Lung (tissue), 12 donors: ENCODE measurements around the gene DDX1. TPM values are rescaled to one million over a fixed set of nuclear protein-coding genes. Genes with fewer than 3 reads are reported as not detected.

Source experiments
- ATAC-seq: fragments of 200-7000 bp; cut with Tn5 transposase; one replicate; pipeline ENCODE4 v1.9.1; 2020; ENCODE audit warnings: moderate number of reproducible peaks; ENCODE audit not compliant: insufficient read depth, low FRiP score
- DNase-seq, 3 donors: peaks; one replicate each; pipeline ENCODE4 v3.0.0-alpha.2; 2013 to 2017
- H3K27ac ChIP-seq, 2 donors: one replicate each; pipeline ENCODE4 v1.5.1; 2013; ENCODE audit warnings: mild to moderate bottlenecking in 2 of 2, moderate library complexity in 2 of 2, control low read depth in 1 of 2, inconsistent platforms in 1 of 2, low read depth in 1 of 2, low read length in 1 of 2
- H3K27me3 ChIP-seq, 3 donors: one replicate each; pipeline ENCODE4 v1.5.1; 2013; ENCODE audit warnings: low read length in 2 of 3; ENCODE audit not compliant: control insufficient read depth in 3 of 3, insufficient read depth in 3 of 3
- H3K36me3 ChIP-seq, 4 donors: one replicate each; pipeline ENCODE4 v1.5.1; 2013; ENCODE audit warnings: low read length in 4 of 4, mild to moderate bottlenecking in 1 of 4, moderate library complexity in 1 of 4; ENCODE audit not compliant: control insufficient read depth in 4 of 4, insufficient read depth in 4 of 4
- H3K4me1 ChIP-seq, 5 donors: one replicate each; pipeline ENCODE4 v1.5.1; 2013; ENCODE audit warnings: low read length in 5 of 5, mild to moderate bottlenecking in 2 of 5, moderate library complexity in 1 of 5; ENCODE audit not compliant: control insufficient read depth in 5 of 5, insufficient read depth in 5 of 5
- H3K4me3 ChIP-seq: one replicate; pipeline ENCODE4 v1.5.1; 2013; ENCODE audit warnings: mild to moderate bottlenecking, control low read depth, moderate library complexity
- H3K9ac ChIP-seq, 2 donors: one replicate each; pipeline ENCODE4 v1.5.1; 2013; ENCODE audit warnings: low read length in 2 of 2, control low read depth in 1 of 2; ENCODE audit not compliant: insufficient read depth in 1 of 2
- H3K9me3 ChIP-seq, 4 donors: one replicate each; pipeline ENCODE4 v1.5.1; 2013; ENCODE audit warnings: low read length in 3 of 4, mild to moderate bottlenecking in 1 of 4, moderate library complexity in 1 of 4; ENCODE audit not compliant: control insufficient read depth in 4 of 4, insufficient read depth in 3 of 4
- WGBS, 2 donors: extraction: QIAGEN DNeasy Blood & Tissue Kit; methylation state at CpG; one replicate each; pipeline ENCODE4 v1.1.7; 2013; 5-methylcytosine and 5-hydroxymethylcytosine counted together
- polyA plus RNA-seq, 2 donors: library from polyadenylated mRNA; stranded (reverse); fragments of 200-250 nt; gene quantifications; one replicate each; pipeline ENCODE4 v1.2.1, GENCODE V29; 2013
- total RNA-seq, 2 donors: library from RNA; depleted of rRNA in 1 of 2; stranded (reverse); fragments of >200 nt in 1 of 2; gene quantifications; one replicate each; pipeline ENCODE4 v1.2.1, GENCODE V29; 2014 to 2021
- TF ChIP-seq, protein P1 (sequence below): IDR thresholded peaks from 2 replicates; pipeline ENCODE4 v1.5.1; 2012; ENCODE audit warnings: mild to moderate bottlenecking; ENCODE audit errors: control extremely low read depth, extremely low read depth
- donor health status: control.
- donor health status: control.
- donor health status: Bipolar disorder and iron deficiency.
- donor health status: healthy.
- donor health status: DM: yes; HTN: yes; CAD: no.

DDX1 gene
- total and polyA plus RNA-seq, 4 donors, result 53.7 to 85.2 (median 60.5) TPM

DNA sequence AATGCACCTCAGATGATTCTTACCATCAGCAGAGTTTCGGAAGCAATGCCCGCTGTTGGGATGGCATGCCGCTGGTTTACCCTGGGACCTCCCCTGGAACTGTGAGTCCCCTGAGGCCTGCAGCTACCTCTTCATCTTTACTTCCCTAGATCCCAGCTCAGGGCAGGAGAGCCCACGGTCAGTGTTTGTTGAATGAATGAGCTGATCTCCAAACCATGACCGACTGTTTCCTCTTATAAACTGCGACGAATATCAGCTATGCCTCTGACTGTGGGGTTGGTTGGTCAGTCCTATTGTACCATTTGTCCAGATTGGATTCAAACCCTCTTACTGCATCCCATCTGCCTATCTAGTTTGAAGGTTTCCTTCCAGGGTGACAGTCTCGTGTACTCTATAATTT, 64.4 kb downstream of the DDX1 start:
- WGBS, 2 donors, result 96 to 97% methylated on average over 8 of the region's 8 CpGs
- Histone ChIP-seq H3K4me3 (no peak overlapping the region), H3K9me3 (no peaks in the 10 kb centered on the region), H3K9ac (no peak overlapping the region), H3K36me3 (no peaks in the 10 kb centered on the region), H3K27me3 (no peaks in the 10 kb centered on the region), H3K4me1 (no peaks in the 10 kb centered on the region), H3K27ac (no peak overlapping the region)
- ATAC-seq (no peak), DNase-seq (no peak)
- TF ChIP-seq, protein P1, sequence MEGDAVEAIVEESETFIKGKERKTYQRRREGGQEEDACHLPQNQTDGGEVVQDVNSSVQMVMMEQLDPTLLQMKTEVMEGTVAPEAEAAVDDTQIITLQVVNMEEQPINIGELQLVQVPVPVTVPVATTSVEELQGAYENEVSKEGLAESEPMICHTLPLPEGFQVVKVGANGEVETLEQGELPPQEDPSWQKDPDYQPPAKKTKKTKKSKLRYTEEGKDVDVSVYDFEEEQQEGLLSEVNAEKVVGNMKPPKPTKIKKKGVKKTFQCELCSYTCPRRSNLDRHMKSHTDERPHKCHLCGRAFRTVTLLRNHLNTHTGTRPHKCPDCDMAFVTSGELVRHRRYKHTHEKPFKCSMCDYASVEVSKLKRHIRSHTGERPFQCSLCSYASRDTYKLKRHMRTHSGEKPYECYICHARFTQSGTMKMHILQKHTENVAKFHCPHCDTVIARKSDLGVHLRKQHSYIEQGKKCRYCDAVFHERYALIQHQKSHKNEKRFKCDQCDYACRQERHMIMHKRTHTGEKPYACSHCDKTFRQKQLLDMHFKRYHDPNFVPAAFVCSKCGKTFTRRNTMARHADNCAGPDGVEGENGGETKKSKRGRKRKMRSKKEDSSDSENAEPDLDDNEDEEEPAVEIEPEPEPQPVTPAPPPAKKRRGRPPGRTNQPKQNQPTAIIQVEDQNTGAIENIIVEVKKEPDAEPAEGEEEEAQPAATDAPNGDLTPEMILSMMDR, result no peak

DNA sequence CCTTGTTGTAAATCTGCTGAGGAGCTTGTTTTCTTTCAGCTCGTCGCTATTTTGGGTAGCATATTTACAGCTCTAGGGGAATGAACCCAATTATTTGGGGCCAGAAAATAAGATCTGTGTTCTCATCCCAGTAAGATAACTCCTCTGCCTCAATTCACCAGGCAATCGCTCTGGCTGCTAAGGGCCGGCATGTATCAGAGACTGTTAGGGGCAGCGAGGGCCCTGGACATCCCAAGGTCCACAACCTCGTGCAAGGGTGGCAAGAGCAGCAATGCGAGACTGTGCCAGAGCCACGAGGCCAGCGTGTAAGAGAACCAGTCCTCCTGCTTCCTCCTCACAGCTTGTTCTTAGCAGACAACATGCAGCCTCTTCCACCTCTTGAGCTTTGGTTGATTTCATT, 66.1 kb downstream of the DDX1 start:
- H3K9ac ChIP-seq, result no peak overlapping the region
- TF ChIP-seq, protein P1, result no peak
- H3K4me3 ChIP-seq, result no peak overlapping the region
- no peak for ATAC-seq
- H3K27me3 ChIP-seq, result no peaks in the 10 kb centered on the region
- no peaks in the 10 kb centered on the region for H3K4me1 ChIP-seq
- H3K27ac ChIP-seq, result no peak overlapping the region
- no peak for DNase-seq
- WGBS, 2 donors, result 90 to 93% methylated on average over 9 of the region's 9 CpGs
- no peaks in the 10 kb centered on the region for H3K9me3 ChIP-seq
- no peaks in the 10 kb centered on the region for H3K36me3 ChIP-seq

DNA sequence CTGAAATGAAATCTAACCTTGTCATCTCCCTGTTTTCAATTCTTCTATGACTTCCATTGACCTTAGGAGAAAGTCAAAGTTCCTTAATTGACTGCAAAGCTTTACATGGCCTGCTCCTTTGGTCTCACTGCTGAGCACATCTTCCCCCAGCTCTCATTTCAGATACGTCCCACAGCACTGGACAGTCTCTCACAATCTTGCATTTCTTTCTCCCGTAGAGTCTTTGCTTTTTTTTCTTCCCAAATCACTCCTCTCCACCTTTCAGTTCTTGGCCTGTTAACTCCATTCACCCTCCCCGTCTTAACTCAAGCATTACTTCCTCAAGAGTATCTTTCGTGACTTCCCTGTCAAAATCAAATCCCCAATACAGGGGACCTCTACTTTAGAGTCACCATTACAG, 67.2 kb downstream of the DDX1 start:
- Histone ChIP-seq H3K27me3 (no peaks in the 10 kb centered on the region), H3K27ac (no peak overlapping the region), H3K36me3 (no peaks in the 10 kb centered on the region), H3K4me1 (no peaks in the 10 kb centered on the region), H3K9me3 (no peaks in the 10 kb centered on the region), H3K9ac (no peak overlapping the region), H3K4me3 (no peak overlapping the region)
- WGBS, 2 donors, result 93 to 96% methylated on average over 4 of the region's 4 CpGs
- TF ChIP-seq, protein P1, result no peak
- DNase-seq (no peak), ATAC-seq (no peak)
